Measurements from ENCODE around the gene HNRNPUL1.

The HNRNPUL1 gene

DNA sequence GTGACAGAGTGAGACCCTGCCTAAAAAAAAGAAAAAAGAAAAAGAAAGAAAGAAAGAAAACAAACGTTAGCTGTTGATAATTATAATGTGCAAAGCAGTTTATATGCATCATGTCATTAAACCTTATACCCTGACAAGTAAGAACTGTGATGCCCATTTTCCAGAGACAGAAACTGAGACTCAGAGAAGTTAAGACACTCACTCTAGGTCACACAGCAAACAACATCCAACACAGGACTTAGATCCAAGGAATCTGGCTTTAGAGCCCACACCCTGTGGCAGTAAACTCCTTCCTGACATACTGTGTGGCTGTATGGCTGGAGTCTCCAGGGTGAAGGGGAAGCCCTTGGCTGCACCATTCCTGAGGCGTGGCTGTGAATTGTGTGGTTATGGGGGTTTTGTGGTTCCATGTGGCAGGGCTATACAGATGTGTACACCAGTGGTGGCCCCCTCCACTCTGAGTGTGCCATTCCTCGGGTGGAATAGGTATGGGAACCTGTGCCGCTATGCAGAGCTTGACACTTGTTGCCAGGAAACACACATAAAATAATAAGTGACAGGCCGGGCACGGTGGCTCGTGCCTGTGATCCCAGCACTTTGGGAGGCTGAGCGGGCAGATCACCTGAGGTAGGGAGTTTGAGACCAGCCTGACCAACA is 29.5 kb upstream of the HNRNPUL1 start:
- no peak for DNase-seq

DNA sequence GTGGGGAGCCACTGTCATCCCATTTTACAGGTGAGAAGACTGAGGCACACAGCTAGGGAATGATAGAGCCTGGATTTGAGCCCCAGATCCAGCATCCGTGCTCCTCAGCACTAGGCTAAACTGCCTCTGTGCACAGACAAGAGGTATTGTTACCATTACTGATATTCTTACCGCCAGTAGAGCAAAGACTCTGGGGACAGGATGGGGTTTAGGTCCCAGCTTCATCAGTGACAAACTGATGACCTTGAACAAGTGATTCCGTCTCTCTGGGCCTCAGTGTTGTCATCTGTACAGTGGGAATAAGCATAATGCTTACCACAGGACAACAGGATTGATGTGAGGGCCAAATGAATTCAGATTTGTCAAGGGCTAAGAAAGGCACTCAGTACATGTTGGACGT is 28.7 kb upstream of the HNRNPUL1 start:
- DNase-seq, result no peak

DNA sequence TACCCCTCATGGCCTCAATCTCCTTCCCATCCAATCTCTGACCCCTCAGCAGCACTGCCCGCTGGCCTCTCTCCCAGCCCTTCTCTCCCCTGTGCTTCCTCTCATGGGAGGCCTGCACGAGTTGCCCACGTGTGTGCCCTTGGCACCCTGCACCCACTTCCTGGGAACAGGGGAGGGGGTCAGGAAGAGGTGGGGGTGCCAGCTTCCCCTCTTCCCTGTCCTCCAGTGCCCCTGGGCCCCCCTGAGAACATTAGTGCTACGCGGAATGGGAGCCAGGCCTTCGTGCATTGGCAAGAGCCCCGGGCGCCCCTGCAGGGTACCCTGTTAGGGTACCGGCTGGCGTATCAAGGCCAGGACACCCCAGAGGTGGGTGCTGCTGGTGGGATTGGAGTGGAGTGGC is 25.9 kb upstream of the HNRNPUL1 start:
- no peak for DNase-seq

DNA sequence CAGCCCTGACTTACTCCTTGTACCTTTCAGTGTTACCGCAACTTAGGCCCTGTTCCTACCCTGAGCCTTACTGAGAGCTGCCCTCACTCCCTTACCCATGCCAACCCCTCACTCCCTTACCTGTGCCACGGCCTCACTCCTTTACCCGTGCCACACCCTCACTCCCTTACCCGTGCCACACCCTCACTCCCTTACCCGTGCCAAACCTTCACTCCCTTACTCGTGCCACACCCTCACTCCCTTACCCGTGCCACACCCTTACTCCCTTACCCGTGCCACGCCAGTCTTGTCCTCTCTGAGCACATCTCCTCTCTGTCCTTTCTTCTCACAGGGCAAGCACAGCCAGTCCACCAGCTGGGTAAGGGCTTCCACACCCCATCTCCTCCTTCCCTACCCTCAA is 24.8 kb upstream of the HNRNPUL1 start:
- DNase-seq, result no peak

GRCh38 chr19:41239961-41240574 is 24.1 kb upstream of the HNRNPUL1 start:
- no peak for DNase-seq

DNA sequence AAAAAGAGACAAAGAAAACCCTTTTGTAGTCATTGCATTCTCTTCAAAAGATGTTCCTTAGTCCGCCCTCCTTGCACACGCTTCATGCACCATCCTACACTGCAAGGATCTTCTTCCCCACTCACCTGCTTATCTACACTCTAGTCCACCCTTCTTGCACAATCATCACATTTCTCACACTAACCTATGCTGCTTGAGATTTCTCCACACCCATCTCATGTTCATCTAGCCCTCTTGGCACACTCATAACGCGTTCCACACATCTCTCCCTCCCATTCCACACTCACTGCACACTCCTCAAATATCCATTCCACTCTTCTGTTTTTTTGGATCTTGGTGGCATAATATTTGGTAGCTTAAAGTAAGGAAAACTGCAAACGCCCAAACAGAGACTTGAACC is 22.3 kb upstream of the HNRNPUL1 start:
- no peak for DNase-seq

DNA sequence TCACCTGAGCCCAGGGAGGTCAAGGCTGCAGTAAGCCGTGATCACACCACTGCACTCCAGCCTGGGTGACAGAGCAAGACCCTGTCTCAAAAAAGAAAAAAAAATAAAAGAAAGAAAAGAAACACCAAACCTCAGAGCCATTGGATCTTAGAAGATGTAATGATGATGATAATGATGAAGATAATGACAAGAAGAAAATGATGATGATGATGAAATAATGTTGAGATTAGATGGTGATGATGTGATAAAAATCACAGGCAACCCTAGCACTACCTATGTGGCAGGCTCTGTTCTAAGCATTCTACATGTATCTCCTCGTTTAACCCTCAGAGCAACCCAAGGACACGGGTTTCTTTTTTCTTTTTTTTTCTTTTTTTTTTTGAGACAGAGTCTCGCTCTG is 20.1 kb upstream of the HNRNPUL1 start:
- DNase-seq, result no peak

GRCh38 chr19:41245843-41246242 is 18.3 kb upstream of the HNRNPUL1 start:
- no peak for DNase-seq

DNA sequence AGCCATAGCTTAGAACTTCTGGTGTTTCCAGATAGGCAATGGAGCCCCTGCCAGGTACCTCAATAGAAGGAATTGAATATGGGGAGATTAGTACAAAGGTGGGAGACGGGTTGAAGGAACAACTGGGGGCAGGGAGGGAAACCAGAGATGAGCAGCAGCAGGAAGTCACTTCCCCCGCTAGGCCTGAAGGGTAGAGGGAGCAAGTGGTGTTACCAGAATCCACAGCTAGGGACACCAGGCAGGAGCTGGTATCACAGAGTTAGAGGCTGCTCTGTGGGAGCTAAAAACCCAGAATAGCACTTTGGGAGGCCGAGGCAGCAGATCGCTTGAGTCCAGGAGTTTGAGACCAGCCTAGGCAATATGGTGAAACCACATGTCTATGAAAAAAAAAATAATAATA is 15.3 kb upstream of the HNRNPUL1 start:
- DNase-seq, result no peak

- DNase-seq, result no peak
These were observed 14.3 kb upstream of the HNRNPUL1 start for GRCh38 chr19:41249707-41250423.

DNA sequence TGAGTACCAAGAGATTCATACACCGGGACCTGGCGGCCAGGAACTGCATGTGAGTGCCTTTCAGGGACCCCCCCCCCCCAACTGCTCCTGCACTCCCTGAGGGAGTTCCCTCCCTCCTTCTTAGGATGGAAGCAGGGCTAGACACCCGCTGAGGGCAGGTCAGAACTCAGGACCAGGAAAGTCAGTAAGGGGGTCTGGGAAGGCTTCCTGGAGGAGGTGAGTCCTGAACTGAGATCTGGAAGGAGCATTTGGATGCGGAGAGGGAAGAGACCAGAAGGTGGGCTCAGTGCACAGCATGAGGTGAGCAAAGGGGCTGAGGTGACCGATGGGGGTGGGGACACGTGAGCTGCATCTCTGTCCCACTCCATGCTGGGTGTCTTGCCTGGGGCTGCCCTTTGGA is 10.5 kb upstream of the HNRNPUL1 start:
- DNase-seq, result no peak

- DNase-seq, result no peak
These were observed 9.0 kb upstream of the HNRNPUL1 start for GRCh38 chr19:41255171-41255570.

DNA sequence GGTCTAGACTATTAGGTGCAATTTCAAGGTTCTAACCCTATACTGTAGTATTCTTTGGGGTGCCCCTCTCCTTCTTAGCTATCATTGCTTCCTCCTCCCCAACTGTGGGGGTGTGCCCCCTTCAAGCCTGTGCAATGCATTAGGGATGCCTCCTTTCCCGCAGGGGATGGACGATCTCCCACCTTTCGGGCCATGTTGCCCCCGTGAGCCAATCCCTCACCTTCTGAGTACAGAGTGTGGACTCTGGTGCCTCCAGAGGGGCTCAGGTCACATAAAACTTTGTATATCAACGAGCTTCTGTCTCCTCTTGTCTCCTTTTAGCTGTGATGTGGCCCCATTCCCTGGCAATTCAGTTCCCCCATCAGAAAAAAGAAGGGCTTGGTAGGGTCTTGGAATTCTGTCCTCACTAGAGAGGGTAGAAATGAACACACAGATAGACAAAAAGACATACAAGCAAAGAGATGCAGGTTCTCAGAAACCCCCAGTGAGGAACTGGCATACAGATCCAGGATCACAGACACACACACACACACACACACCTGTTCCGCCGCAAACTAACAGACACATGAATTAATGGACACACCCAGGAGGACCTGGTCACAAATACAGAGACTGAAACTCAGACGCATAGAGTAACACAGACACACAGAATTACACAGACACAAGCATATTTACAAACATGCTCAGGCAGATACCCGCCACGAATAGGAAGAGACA is 2.5 kb upstream of the HNRNPUL1 start:
- DNase-seq, result peak; percentile 4

DNA sequence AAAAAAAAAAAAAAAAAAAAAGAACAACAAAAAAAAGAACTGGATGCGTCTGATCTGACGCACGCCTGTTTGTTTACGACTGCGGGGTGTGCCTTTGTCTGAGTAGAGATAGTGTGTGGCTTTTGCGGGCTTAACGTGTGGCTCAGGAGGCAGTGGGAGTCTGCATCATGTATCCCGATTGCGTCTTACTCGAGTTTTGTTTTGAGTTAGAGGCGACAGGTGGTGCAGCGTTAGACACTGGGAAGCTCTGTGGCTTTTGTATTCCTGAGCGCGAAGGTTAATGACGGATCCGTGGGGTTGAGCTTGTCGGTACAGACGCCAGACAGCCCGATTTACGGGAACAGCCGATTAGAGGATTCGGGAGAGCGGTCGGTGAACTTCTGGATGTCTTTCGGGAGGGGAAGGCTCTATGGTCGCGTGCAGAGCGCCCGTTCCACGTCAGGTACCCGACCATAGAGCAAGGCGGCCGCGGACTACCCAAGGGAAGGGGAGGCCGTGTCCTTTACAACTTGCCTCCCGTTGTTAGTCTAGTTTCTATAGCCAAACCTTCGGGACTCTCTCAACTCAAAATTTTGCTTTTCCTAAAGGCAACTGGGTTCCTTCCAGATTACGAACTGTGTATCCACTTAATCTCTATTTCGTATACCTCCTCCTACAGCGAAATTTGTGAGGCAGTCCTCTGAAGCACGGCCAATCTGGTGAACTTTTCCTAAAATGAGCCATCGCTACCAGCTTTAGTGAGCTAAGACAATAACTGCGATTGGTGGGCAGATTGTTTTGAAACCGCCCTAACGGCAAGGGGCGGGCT is 926 bp upstream of the HNRNPUL1 start:
- DNase-seq, result peak; percentile 62

DNA sequence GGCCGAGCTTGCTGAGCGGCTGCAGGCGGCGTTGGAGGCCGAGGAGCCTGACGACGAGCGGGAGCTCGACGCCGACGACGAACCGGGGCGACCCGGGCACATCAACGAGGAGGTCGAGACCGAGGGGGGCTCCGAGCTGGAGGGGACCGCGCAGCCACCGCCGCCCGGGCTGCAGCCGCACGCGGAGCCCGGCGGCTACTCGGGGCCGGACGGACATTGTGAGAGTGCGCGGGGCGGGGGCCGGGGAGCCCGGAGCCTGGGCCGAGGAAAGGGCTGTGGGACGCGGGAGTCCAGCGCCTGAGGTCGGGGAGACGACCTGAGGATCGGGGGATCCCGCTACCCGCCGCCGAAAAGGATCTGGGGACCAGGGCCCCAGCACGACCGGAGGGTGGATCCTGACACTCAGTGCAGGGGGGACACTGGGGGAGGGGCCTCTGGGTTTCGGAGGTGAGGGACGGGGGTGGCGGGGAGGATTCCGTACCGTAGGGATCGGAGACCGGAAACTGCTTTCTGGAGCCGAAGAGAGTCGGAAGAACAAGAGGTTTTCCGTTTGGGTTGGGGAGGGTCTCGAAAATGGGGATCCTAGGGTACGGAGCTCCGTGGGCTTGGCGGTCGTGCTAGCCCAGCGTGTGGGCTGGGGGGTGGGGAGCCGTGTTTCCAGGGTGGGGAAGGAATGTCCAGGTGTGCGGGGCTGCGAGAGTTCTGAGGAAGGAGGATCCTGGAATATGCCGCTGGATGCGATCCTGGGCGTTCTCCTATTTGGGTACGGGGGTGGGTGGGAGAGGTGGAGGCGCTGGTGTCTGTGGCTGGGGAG is 616 bp downstream of the HNRNPUL1 start:
- peak; percentile 36 for DNase-seq

GRCh38 chr19:41265395-41266153 is 1.4 kb downstream of the HNRNPUL1 start:
- DNase-seq, result no peak

- DNase-seq, result no peak
These were observed 4.9 kb downstream of the HNRNPUL1 start for GRCh38 chr19:41269055-41269454.

GRCh38 chr19:41269571-41269970 is 5.4 kb downstream of the HNRNPUL1 start:
- DNase-seq, result no peak

DNA sequence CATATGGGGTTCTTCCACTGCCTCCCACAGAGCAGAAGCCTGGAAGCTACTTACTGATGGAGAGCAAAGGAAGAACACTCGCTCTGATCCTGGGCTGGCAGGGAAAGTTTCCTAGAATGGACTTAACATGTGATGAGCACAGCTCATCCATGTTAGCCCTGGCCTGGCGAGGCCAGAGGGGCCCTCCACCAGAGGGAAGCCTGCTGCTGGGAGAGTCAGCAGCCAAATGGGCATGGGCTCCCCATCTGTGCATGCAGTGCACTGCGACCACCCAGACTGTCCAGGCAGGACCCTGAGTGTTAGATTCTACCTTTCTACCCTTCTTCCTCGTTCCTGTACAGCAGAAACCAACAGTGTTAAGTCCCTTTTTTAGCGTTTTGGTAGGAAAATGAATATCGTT is 8.9 kb downstream of the HNRNPUL1 start:
- DNase-seq, result no peak

DNA sequence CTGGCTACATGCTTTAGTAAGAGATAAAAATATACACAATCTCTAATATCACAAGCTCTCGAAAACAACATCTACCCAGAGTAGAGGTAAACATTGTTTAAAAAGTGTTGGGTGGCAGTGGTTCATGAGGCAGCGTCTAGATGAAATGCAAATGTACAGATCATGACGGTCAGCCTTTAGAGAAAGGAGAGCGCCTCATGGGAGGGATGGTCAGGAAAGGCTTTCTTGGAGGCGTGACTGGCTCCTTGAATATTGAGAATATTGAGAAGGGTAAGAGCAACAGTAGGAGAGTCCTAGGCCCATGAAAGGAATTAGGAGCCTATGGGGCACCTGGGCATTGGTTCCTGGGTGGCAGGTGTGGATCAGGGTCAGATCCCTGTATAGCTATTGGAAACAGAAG is 10.6 kb downstream of the HNRNPUL1 start:
- DNase-seq, result no peak

- DNase-seq, result no peak
These were observed 12.1 kb downstream of the HNRNPUL1 start for GRCh38 chr19:41276231-41276630.
